ENCODE data around the gene ISG20. TPM values are rescaled to one million over a fixed set of nuclear protein-coding genes. Genes with fewer than 3 reads are reported as not detected.

ISG20 gene
- total and polyA plus RNA-seq, 2 of the 8 experiments (the other 6 are each of a cell fraction or from before 2014, with no cell fraction given), result 2.9 to 5.2 TPM

DNA sequence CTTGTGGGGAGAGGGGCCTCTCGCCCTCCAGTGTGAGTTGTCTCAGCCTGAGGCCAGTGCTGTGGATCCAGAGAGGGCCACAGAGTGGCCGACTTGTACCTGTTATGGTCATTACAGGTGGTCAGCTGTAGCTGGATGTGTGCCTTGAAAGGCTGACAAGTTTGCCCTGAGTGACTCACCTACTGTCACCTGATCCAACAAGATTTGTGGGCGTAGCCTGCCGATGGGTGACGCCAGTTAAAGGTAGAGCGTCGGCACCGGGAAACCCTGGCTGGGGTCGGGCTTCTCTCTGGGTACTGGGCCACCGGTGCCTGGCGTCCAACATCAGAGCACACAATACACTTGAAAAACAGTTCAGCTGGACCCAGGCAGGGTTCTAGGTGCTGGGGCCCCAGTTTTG lies 2.8 kb upstream of the ISG20 start (continued):
- no peak for TF ChIP-seq CHD7 (IDR thresholded peaks at IDR 0.05; ENCODE audit: insufficient replicate concordance, low read length)
- TF ChIP-seq SIN3A (conservative IDR thresholded peaks at IDR 0.05 in 1 of 2, IDR thresholded peaks at IDR 0.05 in 1 of 2; ENCODE audit: low read depth in 1 of 2, low read length in 2 of 2), result peak; percentile 43 to 63; a peak in 1 of 4 replicates
- TF ChIP-seq HDAC6 (IDR thresholded peaks at IDR 0.05; ENCODE audit: low read depth, low read length), result no peak
- TF ChIP-seq, protein P1, sequence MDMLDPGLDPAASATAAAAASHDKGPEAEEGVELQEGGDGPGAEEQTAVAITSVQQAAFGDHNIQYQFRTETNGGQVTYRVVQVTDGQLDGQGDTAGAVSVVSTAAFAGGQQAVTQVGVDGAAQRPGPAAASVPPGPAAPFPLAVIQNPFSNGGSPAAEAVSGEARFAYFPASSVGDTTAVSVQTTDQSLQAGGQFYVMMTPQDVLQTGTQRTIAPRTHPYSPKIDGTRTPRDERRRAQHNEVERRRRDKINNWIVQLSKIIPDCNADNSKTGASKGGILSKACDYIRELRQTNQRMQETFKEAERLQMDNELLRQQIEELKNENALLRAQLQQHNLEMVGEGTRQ (IDR thresholded peaks at IDR 0.05; ENCODE audit: low read length), result peak; percentile 56
- TF ChIP-seq RAD21 (IDR thresholded peaks at IDR 0.05 in 1 of 2, conservative IDR thresholded peaks at IDR 0.05 in 1 of 2; ENCODE audit: low read depth in 2 of 2, low read length in 2 of 2), result no peak
- no peak for TF ChIP-seq EGR1 (IDR thresholded peaks at IDR 0.05; ENCODE audit: borderline replicate concordance, low read depth, low read length)
- TF ChIP-seq CEBPB (IDR thresholded peaks at IDR 0.05; ENCODE audit: low read depth, low read length), result no peak
- TF ChIP-seq SIX5 (IDR thresholded peaks at IDR 0.05; ENCODE audit: low read depth, low read length), result no peak
- TF ChIP-seq RNF2 (IDR thresholded peaks at IDR 0.05; ENCODE audit: borderline replicate concordance, low read depth, low read length, missing control alignments, poor library complexity, severe bottlenecking), result no peak
- TF ChIP-seq CREB1 (IDR thresholded peaks at IDR 0.05), result peak; percentile 12; the same call in 1 of the 2 replicates
